Measurements from ENCODE around the gene SLC30A7. TPM values are rescaled to one million over a fixed set of nuclear protein-coding genes. Genes with fewer than 3 reads are reported as not detected.
"Not testable (repeated sequence)": the region's sequence is repeated elsewhere in the genome, so short reads cannot be mapped to it uniquely, and the experiment has no call there.

Gene SLC30A7, protein sequence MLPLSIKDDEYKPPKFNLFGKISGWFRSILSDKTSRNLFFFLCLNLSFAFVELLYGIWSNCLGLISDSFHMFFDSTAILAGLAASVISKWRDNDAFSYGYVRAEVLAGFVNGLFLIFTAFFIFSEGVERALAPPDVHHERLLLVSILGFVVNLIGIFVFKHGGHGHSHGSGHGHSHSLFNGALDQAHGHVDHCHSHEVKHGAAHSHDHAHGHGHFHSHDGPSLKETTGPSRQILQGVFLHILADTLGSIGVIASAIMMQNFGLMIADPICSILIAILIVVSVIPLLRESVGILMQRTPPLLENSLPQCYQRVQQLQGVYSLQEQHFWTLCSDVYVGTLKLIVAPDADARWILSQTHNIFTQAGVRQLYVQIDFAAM
- polyA plus RNA-seq: 19.8 TPM
- long read RNA-seq, donor 1, partial matches to known transcripts: 5 of 16 reads
- long read RNA-seq, donor 1, other reads (novel, unspliced or antisense): 9 of 16 reads
- long read RNA-seq, donor 2, full-length matches to known transcripts: 3 of 3 reads
- long read RNA-seq, donor 2, partial matches to known transcripts: 0 of 3 reads
- long read RNA-seq, donor 2, other reads (novel, unspliced or antisense): 0 of 3 reads
- long read RNA-seq, donor 3: 0 reads
- long read RNA-seq, donor 4: 0 reads
- long read RNA-seq, donor 5, full-length matches to known transcripts: 4 of 4 reads
- long read RNA-seq, donor 5, partial matches to known transcripts: 0 of 4 reads
- long read RNA-seq, donor 5, other reads (novel, unspliced or antisense): 0 of 4 reads
- long read RNA-seq, donor 6, partial matches to known transcripts: 0 of 4 reads
- long read RNA-seq, donor 6, other reads (novel, unspliced or antisense): 0 of 4 reads
- long read RNA-seq, donor 7, partial matches to known transcripts: 0 of 1 reads
- long read RNA-seq, donor 7, other reads (novel, unspliced or antisense): 0 of 1 reads
- long read RNA-seq, donor 8, full-length matches to known transcripts: 4 of 4 reads
- long read RNA-seq, donor 8, partial matches to known transcripts: 0 of 4 reads
- long read RNA-seq, donor 8, other reads (novel, unspliced or antisense): 0 of 4 reads
- long read RNA-seq, donor 9, full-length matches to known transcripts: 4 of 4 reads
- long read RNA-seq, donor 9, partial matches to known transcripts: 0 of 4 reads
- long read RNA-seq, donor 9, other reads (novel, unspliced or antisense): 0 of 4 reads
- long read RNA-seq, donor 10, full-length matches to known transcripts: 2 of 2 reads
- long read RNA-seq, donor 10, partial matches to known transcripts: 0 of 2 reads
- long read RNA-seq, donor 10, other reads (novel, unspliced or antisense): 0 of 2 reads
- long read RNA-seq, donor 11, full-length matches to known transcripts: 5 of 5 reads
- long read RNA-seq, donor 11, partial matches to known transcripts: 0 of 5 reads
- long read RNA-seq, donor 11, other reads (novel, unspliced or antisense): 0 of 5 reads

DNA sequence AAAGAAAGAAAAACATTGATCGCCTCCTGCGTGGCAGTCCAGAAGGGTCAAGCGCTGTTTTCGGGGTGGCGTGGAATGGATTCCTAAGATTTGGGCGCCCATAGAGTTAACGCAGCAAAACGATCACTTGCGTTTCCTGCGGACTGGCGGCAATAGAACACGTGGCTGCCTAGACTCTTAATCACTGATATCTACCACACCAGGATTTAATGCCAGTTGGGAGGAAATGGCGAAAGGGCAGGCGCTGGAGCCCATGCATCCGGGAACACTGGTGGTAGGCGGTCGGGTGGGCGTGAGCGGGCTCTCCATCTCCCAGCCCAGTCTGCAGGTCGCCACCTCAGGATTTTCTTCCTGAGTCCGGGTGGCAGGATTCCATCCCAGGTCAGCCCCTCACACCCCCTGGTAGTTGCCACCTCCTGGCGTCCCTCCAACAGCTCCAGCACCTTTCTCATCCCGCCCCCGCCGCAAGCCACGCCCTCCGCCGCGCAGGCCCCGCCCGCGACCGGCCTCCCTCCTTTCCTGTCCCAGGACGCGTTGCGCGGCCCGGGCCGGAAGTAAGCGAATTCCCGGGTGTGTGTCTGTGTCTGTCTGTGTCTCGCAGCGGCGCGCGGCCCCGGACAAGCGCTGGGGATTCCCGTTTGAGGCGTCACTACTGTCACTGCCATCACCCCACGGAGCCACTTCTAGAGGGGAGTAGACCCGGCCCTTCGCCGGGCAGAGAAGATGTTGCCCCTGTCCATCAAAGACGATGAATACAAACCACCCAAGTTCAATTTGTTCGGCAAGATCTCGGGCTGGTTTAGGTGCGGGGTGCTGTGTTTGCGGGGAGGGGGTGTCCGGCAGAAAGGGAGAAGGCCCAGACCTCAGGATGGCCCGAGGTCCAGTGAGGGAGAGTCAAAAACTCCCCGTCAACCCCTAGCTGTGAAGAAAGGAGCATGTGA lies at the start of gene SLC30A7:
SLC30A7 (plus strand) TSS at position 551 of the 941 bp plus-strand sequence; CDS start at position 724, 173 bp downstream.
- DNase-seq: peak; percentile 92 to 95
- peaks cover 4% of the 10 kb centered on the region for H3K4me1 ChIP-seq (ENCODE audit: control insufficient read depth, insufficient read depth, low read length)
- peak within 1 kb of the TSS; percentile 94 for H3K4me3 ChIP-seq (ENCODE audit: low read length)
- no peaks in the 10 kb centered on the region for H3K27me3 ChIP-seq (ENCODE audit: control insufficient read depth, insufficient read depth, low read length)
- H3K27ac ChIP-seq (ENCODE audit: low read length): peak within 1 kb of the TSS; percentile 100
- no peaks in the 10 kb centered on the region for H3K9me3 ChIP-seq (ENCODE audit: control insufficient read depth, low read depth, low read length)
- no CpG with 5 or more reads among the region's 62 CpGs for WGBS (ENCODE audit: insufficient coverage, low lambda C conversion rate)
- peaks cover 6% of the 10 kb centered on the region for H3K36me3 ChIP-seq (ENCODE audit: control insufficient read depth, insufficient read depth, low read length)

DNA sequence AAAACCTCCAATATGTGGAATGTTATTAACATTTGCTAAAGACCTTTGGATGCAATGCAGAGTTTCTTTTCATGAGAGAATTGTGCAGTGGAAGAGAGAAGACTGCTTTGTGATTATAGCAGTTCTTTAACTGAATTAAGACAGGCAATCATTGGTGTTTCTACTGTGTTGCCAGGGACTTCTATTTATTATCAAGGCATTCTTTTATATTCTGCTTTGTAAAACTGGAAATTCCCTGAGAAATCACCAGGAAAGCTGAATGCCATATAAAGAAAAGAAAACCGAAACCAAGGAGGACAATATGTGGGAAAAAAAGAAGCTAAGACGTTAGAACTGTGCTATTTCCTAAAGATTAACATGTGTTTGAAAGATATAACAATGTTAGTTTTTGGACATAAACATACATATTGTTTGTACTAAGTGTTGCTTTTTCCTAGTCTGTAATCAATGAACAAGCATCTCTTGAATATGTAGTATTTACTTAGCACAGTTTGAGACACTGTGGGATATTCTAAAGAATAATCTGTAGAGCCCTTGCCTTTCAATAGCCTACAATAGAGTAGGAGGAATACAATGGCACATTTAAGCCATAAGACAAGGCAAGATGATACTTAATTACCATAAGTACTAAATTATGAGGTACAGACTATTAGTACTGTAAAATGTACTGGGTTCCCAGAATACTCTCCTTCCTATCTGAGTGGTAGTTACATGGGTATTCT lies 48.4 kb upstream of the SLC30A7 start:
- Histone ChIP-seq H3K27me3 (ENCODE audit: control insufficient read depth, insufficient read depth, low read length) (peaks cover 5% of the 10 kb centered on the region), H3K36me3 (ENCODE audit: control insufficient read depth, insufficient read depth, low read length) (no peaks in the 10 kb centered on the region), H3K4me1 (ENCODE audit: control insufficient read depth, insufficient read depth, low read length) (no peaks in the 10 kb centered on the region), H3K9me3 (ENCODE audit: control insufficient read depth, low read depth, low read length) (no peaks in the 10 kb centered on the region), H3K4me3 (ENCODE audit: low read length) (no peak overlapping the region), H3K27ac (ENCODE audit: low read length) (no peak overlapping the region)
- DNase-seq: peak in 1 of 2 donors; percentile 8
- WGBS (ENCODE audit: insufficient coverage, low lambda C conversion rate): 30% methylated on average over 2 of the region's 2 CpGs

DNA sequence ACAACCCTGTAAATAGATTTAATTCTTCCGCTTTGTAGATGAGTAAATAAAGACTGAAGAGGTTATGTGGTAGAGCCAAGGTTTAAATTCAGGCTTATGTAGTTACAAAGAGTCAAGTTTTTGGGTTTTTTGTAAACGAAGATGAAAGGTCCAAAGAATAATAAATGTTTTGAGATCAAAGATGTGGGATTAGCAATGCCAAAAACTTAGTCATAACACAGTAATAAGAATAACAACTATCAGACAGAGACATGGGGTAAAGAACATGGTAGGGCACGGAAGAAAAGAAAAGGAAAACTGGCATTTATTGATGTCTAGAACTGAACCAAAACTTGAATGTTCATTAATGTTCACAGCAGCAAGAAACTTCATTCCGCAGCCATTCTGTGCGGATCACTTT lies 44.2 kb upstream of the SLC30A7 start:
- no peak for DNase-seq
- H3K9me3 ChIP-seq (ENCODE audit: control insufficient read depth, low read depth, low read length): no peaks in the 10 kb centered on the region
- 79% methylated on average over 2 of the region's 5 CpGs for WGBS (ENCODE audit: insufficient coverage, low lambda C conversion rate)
- H3K4me1 ChIP-seq (ENCODE audit: control insufficient read depth, insufficient read depth, low read length): no peaks in the 10 kb centered on the region
- H3K36me3 ChIP-seq (ENCODE audit: control insufficient read depth, insufficient read depth, low read length): no peaks in the 10 kb centered on the region
- H3K4me3 ChIP-seq (ENCODE audit: low read length): no peak overlapping the region
- H3K27ac ChIP-seq (ENCODE audit: low read length): no peak overlapping the region
- peaks cover 5% of the 10 kb centered on the region for H3K27me3 ChIP-seq (ENCODE audit: control insufficient read depth, insufficient read depth, low read length)

DNA sequence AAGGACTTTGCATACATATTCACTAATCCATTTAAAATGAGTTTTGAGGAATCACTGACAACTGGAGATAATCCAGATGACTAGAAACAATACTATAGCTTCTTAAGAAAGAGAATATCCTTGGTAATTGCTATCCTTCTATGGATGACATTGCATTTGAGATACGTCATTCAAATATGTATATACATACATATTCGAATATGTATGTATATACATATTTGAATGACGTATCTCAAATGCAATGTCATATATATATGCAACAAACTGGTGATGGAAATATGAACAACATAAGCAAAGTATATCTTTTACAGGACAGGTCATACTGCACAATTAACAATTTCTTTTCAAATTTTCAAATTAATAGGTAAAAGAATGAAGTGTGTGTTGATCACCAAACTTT lies 42.9 kb upstream of the SLC30A7 start:
- WGBS (ENCODE audit: insufficient coverage, low lambda C conversion rate): no CpG with 5 or more reads among the region's 3 CpGs

DNA sequence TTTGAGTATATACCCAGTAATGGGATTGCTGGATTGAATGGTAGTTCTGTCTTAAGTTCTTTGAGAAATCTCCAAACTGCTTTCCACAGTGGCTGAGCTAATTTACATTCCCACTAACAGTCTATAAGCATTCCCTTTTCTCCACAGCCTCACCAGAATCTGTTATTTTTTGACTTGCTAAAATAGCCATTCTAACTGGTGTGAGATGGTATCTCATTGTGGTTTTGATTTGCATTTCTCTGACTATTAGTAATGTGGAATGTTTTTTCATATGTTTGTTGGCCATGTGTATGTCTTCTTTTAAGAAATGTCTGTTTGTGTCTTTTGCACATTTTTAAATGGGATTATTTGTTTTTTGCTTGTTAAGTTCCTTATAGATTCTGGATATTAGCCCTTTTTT lies 40.8 kb upstream of the SLC30A7 start:
- not testable (repeated sequence) for H3K36me3 ChIP-seq (ENCODE audit: control insufficient read depth, insufficient read depth, low read length); DNase-seq; H3K4me3 ChIP-seq (ENCODE audit: low read length)

More for the DNA sequence above, 42.9 kb upstream of the SLC30A7 start:
- Histone ChIP-seq H3K4me3 (ENCODE audit: low read length) (no peak overlapping the region), H3K36me3 (ENCODE audit: control insufficient read depth, insufficient read depth, low read length) (no peaks in the 10 kb centered on the region), H3K4me1 (ENCODE audit: control insufficient read depth, insufficient read depth, low read length) (no peaks in the 10 kb centered on the region), H3K9me3 (ENCODE audit: control insufficient read depth, low read depth, low read length) (no peaks in the 10 kb centered on the region), H3K27ac (ENCODE audit: low read length) (no peak overlapping the region), H3K27me3 (ENCODE audit: control insufficient read depth, insufficient read depth, low read length) (peaks cover 5% of the 10 kb centered on the region)
- no peak for DNase-seq

DNA sequence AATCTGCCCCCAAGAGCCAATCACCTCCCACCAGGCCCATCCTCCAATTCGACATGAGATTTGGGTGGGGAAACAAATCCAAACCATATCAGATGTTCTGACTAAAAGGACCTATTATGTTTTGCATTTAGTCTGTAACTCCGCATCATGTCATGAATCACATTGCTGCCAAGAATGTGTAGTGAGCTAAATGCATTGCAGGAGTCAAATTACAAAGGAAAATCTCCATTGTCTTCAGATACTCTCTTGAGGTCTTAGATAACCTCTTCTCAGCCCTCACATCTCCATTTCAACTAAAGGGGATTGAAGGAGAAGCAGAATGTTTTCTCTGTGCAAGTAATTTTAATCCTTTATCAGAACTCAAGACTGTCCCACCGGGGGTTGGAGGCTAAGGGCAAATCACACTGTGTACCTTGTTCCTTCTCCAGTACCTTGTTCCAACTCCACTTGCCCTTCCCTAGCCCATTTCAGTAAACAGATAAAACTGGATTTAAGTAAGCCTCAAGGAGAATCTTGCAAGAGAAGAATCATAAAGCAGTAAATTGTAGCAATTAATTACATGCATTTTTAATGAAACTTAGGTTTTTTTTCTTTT lies 35.4 kb upstream of the SLC30A7 start:
- Histone ChIP-seq H3K27me3 (ENCODE audit: control insufficient read depth, insufficient read depth, low read length) (no peaks in the 10 kb centered on the region), H3K9me3 (ENCODE audit: control insufficient read depth, low read depth, low read length) (no peaks in the 10 kb centered on the region), H3K4me1 (ENCODE audit: control insufficient read depth, insufficient read depth, low read length) (no peaks in the 10 kb centered on the region), H3K27ac (ENCODE audit: low read length) (no peak overlapping the region), H3K4me3 (ENCODE audit: low read length) (no peak overlapping the region), H3K36me3 (ENCODE audit: control insufficient read depth, insufficient read depth, low read length) (no peaks in the 10 kb centered on the region)
- WGBS (ENCODE audit: insufficient coverage, low lambda C conversion rate): no CpG with 5 or more reads among the region's 3 CpGs
- no peak for DNase-seq

More for the DNA sequence above, 40.8 kb upstream of the SLC30A7 start:
- not testable (repeated sequence) for H3K4me1 ChIP-seq (ENCODE audit: control insufficient read depth, insufficient read depth, low read length); H3K27me3 ChIP-seq (ENCODE audit: control insufficient read depth, insufficient read depth, low read length); H3K27ac ChIP-seq (ENCODE audit: low read length); H3K9me3 ChIP-seq (ENCODE audit: control insufficient read depth, low read depth, low read length)

DNA sequence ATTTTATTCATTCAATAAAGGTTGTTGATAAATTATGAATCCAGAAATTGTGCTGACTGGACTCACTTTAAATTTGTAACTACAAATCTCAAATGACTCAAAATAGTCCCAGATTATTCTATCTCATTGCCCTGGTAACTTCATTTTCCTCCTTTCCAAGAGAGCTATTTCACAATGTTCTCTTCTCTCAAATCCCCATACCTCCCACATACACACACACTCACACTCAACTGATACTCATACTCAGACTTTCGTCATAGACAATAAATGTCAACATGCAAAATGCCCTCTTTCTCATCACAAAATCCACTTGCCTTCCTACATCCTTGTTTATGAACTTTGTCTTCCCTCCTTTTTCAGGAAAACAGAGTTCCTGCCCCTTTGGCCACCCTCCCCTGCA lies 34.5 kb upstream of the SLC30A7 start:
- no CpG with 5 or more reads among the region's 1 CpG for WGBS (ENCODE audit: insufficient coverage, low lambda C conversion rate)

DNA sequence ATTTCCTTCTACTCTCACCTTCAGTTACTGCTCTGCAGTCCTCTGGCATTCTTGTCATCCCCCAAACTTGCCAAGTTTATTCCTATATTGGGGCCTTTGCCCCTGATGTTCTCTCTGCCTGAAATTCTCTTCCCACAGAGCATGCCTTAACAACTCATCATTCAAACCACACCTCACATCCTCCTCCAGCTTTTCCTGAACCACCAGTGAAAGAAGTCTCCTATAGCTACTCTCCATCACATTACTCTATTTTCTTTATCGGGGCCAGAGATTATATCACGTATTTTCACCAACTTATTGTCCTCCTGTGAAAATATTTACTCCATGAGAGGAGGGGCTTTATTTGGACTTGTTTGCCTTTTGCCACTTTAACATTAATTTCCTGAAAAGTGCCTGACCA lies 33.3 kb upstream of the SLC30A7 start:
- Histone ChIP-seq H3K27ac (ENCODE audit: low read length) (no peak overlapping the region), H3K4me1 (ENCODE audit: control insufficient read depth, insufficient read depth, low read length) (no peaks in the 10 kb centered on the region), H3K27me3 (ENCODE audit: control insufficient read depth, insufficient read depth, low read length) (no peaks in the 10 kb centered on the region), H3K9me3 (ENCODE audit: control insufficient read depth, low read depth, low read length) (no peaks in the 10 kb centered on the region), H3K36me3 (ENCODE audit: control insufficient read depth, insufficient read depth, low read length) (no peaks in the 10 kb centered on the region), H3K4me3 (ENCODE audit: low read length) (no peak overlapping the region)
- WGBS (ENCODE audit: insufficient coverage, low lambda C conversion rate): 83% methylated on average over 2 of the region's 2 CpGs
- no peak for DNase-seq

More for the DNA sequence above, 34.5 kb upstream of the SLC30A7 start:
- no peaks in the 10 kb centered on the region for H3K27me3 ChIP-seq (ENCODE audit: control insufficient read depth, insufficient read depth, low read length)
- H3K27ac ChIP-seq (ENCODE audit: low read length): no peak overlapping the region
- no peak overlapping the region for H3K4me3 ChIP-seq (ENCODE audit: low read length)
- no peak for DNase-seq
- no peaks in the 10 kb centered on the region for H3K36me3 ChIP-seq (ENCODE audit: control insufficient read depth, insufficient read depth, low read length)
- H3K4me1 ChIP-seq (ENCODE audit: control insufficient read depth, insufficient read depth, low read length): no peaks in the 10 kb centered on the region
- no peaks in the 10 kb centered on the region for H3K9me3 ChIP-seq (ENCODE audit: control insufficient read depth, low read depth, low read length)
